PC-3 (cell line): ENCODE measurements around the gene WDR72.

ENCODE experiments used
- CTCF ChIP-seq: fragments of 300-600 bp; sonication (generic); conservative IDR thresholded peaks from 2 replicates; pipeline ENCODE4 v1.5.1; 2017; ENCODE audit warnings: antibody characterized with exemption, low read depth, mild to moderate bottlenecking, low read length
- EZH2 ChIP-seq: fragments of 300-600 bp; sonication (generic); IDR thresholded peaks from one replicate; pipeline ENCODE4 v1.6.1; 2017; ENCODE audit warnings: antibody characterized with exemption, mild to moderate bottlenecking, low read length; ENCODE audit not compliant: unreplicated experiment

- no peak for TF ChIP-seq CTCF
- TF ChIP-seq EZH2 = no peak
Observed at GRCh38 chr15:53618461-53618860, 141.0 kb downstream of the WDR72 start.
